ENCODE measurements around the gene KCNK3. TPM values are rescaled to one million over a fixed set of nuclear protein-coding genes. Genes with fewer than 3 reads are reported as not detected.

The KCNK3 gene
- total and polyA plus RNA-seq, 9 donors: 0.88 to 4.0 (median 1.4) TPM

DNA sequence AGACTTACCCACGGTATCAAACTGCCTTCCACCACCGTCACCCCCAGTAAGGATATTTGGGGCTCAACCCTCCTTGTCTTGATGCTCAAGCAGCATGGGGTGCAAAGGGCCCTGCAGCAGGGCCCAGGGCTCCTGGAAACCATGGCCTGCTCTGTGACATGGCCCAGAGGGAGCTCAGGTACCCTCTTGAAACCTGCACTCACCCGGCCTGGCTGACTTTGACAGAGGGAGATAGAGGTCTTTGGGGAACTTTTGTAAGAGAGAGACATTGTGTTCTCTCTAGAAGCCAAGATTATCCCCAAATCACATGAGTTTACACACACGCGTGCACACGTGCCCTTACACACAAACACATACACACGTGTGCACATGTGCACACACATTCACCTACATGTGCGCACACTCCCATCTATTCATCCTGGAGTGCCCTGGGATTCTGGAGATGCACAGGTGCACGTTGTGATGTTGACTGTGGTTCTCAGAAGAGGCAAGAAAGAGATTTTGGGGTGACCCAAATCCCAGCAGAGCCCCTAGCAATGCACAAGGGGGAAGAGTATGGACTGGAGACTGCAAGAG, 19.6 kb upstream of the KCNK3 start:
- peaks cover 2% of the 10 kb centered on the region for H3K9me3 ChIP-seq (replicated peaks; ENCODE audit: control insufficient read depth, low read depth, low read length)
- H3K4me1 ChIP-seq (ENCODE audit: control insufficient read depth, insufficient read depth, low read length): no peaks in the 10 kb centered on the region
- H3K27me3 ChIP-seq (ENCODE audit: control insufficient read depth, insufficient read depth, low read length): peaks cover 33% of the 10 kb centered on the region
- 54% methylated on average over 3 of the region's 9 CpGs for WGBS (ENCODE audit: insufficient coverage)
- DNase-seq: no peak
- no peak overlapping the region for H3K27ac ChIP-seq (ENCODE audit: low read length)
- no peaks in the 10 kb centered on the region for H3K36me3 ChIP-seq (ENCODE audit: control insufficient read depth, insufficient read depth, low read length)
- H3K4me3 ChIP-seq (ENCODE audit: low read length): no peak overlapping the region

DNA sequence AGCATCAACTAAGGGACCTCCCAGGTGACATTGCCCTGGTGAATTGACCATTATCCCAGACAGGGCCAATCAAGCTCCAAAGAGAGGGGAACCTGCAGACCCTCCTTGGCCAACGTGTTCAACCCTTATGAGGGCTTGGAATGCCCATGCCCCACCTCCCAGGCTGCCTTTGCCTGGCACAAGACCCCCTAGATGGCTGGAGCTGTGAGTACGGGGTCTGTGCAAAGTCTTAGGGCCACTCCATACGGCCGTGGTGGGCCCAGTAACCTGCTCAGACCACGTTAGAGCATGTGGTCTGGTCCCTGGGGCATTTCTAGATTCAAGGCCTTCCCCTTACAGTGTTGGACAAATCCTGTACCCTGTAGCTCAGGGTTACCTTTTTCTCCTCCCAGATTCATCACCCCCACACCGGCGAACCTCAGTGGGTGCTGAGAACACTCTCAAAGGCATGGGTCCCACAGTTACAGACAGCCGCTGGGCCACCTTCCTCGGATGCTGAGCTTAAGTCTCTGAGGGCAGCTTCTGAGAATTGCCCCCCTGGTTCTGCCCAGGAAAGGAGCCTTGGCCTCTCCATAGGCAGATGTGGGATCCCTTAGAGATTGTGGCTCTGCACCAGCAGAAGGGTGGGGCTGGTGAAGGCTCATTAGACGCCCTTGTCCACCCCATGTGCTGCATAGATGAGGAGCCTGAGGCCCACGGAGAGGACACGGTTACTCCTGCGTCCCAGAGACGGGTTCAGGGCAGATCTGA, 18.3 kb upstream of the KCNK3 start:
- no peak for DNase-seq
- no peak overlapping the region for H3K4me3 ChIP-seq (ENCODE audit: low read length)

DNA sequence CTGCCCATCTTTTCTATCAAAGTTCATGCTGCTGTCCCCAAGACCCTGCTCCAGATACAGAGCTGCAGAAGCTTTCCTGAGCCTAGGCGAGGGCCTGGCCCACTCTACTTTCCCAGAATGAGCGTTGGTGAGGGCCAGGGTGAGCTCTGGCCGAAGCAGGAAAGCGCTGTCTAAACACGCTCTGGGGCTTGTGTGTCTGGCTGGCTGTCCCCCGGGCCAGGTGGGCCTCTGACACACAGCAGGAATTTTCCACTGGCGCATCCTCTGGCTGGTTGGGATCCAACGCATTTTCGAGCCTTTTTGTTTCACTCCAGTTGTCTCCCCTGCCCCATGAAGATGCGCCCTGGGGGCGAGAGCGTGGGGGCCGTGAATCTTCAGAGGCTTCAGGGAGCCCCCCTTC, 17.8 kb upstream of the KCNK3 start:
- WGBS (ENCODE audit: insufficient coverage): 64% methylated on average over 7 of the region's 13 CpGs
- H3K4me3 ChIP-seq (ENCODE audit: low read length): no peak overlapping the region
- peaks cover 37% of the 10 kb centered on the region for H3K27me3 ChIP-seq (ENCODE audit: control insufficient read depth, insufficient read depth, low read length)
- H3K4me1 ChIP-seq (ENCODE audit: control insufficient read depth, insufficient read depth, low read length): no peaks in the 10 kb centered on the region
- H3K36me3 ChIP-seq (ENCODE audit: control insufficient read depth, insufficient read depth, low read length): no peaks in the 10 kb centered on the region
- H3K9me3 ChIP-seq (replicated peaks; ENCODE audit: control insufficient read depth, low read depth, low read length): peaks cover 2% of the 10 kb centered on the region
- H3K27ac ChIP-seq (ENCODE audit: low read length): no peak overlapping the region
- no peak for DNase-seq

More for the DNA sequence above, 18.3 kb upstream of the KCNK3 start:
- no peaks in the 10 kb centered on the region for H3K36me3 ChIP-seq (ENCODE audit: control insufficient read depth, insufficient read depth, low read length)
- H3K9me3 ChIP-seq (replicated peaks; ENCODE audit: control insufficient read depth, low read depth, low read length): peaks cover 2% of the 10 kb centered on the region
- WGBS (ENCODE audit: insufficient coverage): 82% methylated on average over 9 of the region's 14 CpGs
- peaks cover 34% of the 10 kb centered on the region for H3K27me3 ChIP-seq (ENCODE audit: control insufficient read depth, insufficient read depth, low read length)
- H3K4me1 ChIP-seq (ENCODE audit: control insufficient read depth, insufficient read depth, low read length): no peaks in the 10 kb centered on the region
- no peak overlapping the region for H3K27ac ChIP-seq (ENCODE audit: low read length)

DNA sequence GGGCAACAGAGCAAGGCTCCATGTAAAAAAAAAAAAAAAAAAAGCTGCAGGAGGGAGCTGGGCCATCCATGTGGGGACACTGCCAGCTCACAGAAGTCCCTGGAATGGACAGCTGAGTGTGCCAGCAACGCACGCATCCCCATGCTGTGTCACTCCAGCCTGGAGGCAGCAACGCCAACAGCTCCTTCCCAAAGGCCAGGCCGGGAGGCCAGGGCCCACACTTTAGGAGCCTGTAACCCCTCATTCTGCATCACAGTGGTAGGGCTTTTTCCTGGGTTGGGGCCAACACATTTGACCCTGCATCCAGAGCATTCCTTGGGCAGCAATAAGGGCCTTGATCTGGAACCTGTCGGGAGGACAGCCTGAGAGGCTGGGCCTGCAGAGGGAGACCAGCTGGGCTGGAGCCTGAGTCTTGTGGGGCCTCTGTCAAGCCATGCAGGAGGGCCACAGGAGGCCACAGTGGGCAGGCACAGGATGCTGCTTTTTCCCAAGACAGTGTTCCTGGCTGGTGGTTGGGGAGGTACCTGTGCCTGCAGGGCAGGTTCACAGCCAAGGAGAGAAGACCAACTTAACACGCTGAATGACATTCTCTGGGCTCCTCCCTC, 16.8 kb upstream of the KCNK3 start:
- no peaks in the 10 kb centered on the region for H3K36me3 ChIP-seq (ENCODE audit: control insufficient read depth, insufficient read depth, low read length)
- H3K9me3 ChIP-seq (replicated peaks; ENCODE audit: control insufficient read depth, low read depth, low read length): peaks cover 2% of the 10 kb centered on the region
- DNase-seq: no peak
- H3K27ac ChIP-seq (ENCODE audit: low read length): no peak overlapping the region
- 75% methylated on average over 3 of the region's 6 CpGs for WGBS (ENCODE audit: insufficient coverage)
- peaks cover 34% of the 10 kb centered on the region for H3K27me3 ChIP-seq (ENCODE audit: control insufficient read depth, insufficient read depth, low read length)
- no peak overlapping the region for H3K4me3 ChIP-seq (ENCODE audit: low read length)
- H3K4me1 ChIP-seq (ENCODE audit: control insufficient read depth, insufficient read depth, low read length): no peaks in the 10 kb centered on the region

DNA sequence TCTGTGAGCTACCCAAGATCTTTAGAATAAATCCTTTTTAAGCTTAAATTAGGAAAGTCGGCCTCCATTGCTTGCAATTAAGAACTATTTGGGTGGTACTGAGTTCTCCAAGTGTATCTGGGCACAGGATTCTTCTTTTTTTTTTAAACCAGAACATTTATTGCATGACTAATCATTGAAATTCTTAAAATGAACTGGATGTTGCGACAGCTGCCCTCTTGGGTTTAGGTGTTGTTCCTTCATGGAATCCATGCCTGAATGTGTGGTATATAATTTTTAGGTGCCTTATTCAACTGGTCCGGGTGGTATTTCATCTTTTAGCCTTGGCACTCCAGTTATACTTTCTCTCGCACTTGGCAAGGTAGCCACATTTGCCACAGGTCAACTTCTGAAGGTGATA, 14.5 kb upstream of the KCNK3 start:
- DNase-seq: no peak

DNA sequence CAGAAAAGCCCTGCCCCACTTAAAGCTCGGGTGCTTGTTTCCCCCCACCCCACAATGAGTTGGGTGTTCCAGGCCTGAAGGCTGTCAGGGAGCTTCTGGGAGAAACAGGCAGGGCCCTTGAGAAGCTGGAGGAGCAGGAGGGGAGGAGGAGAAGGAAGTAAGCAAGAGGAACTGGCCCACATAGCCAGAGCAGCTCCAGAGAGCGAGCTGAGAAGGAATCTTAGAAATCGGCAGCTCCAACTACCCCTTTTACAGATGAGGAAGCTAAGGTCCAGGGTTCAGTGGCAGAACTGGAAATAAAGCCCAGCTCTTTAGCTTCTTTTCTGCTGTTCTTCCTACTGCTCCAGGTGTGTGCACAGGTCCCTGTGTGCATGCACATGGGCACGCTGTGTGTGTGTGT, 12.7 kb upstream of the KCNK3 start:
- no peak overlapping the region for H3K27ac ChIP-seq (ENCODE audit: low read length)
- WGBS (ENCODE audit: insufficient coverage): no CpG with 5 or more reads among the region's 4 CpGs

More for the DNA sequence above, 14.5 kb upstream of the KCNK3 start:
- Histone ChIP-seq H3K4me3 (ENCODE audit: low read length) (no peak overlapping the region), H3K27ac (ENCODE audit: low read length) (no peak overlapping the region), H3K4me1 (ENCODE audit: control insufficient read depth, insufficient read depth, low read length) (peaks cover 5% of the 10 kb centered on the region), H3K36me3 (ENCODE audit: control insufficient read depth, insufficient read depth, low read length) (no peaks in the 10 kb centered on the region), H3K27me3 (ENCODE audit: control insufficient read depth, insufficient read depth, low read length) (peaks cover 22% of the 10 kb centered on the region), H3K9me3 (replicated peaks; ENCODE audit: control insufficient read depth, low read depth, low read length) (peaks cover 2% of the 10 kb centered on the region)
- 80% methylated on average over 2 of the region's 4 CpGs for WGBS (ENCODE audit: insufficient coverage)

DNA sequence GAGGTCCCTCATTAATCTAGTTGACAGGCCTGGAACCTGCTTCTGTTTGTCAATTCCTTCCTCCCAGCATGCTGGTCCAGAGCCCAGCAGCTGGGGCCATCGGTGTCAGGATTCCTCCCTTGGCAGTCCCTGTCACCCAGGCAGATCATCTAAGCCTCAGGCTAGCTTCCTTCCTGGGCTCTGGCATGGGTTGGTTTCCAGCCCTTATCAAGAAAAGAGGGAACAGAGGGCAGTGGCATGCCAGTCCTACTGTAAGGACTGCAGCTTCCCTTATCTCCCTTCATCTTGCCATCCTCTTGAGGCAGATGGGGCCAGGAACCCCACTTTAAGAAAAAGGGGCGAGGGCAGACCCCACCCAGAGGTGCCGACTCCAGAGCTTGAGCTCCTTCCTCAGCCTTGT, 10.9 kb upstream of the KCNK3 start:
- Histone ChIP-seq H3K4me1 (ENCODE audit: control insufficient read depth, insufficient read depth, low read length) (peaks cover 5% of the 10 kb centered on the region), H3K36me3 (ENCODE audit: control insufficient read depth, insufficient read depth, low read length) (no peaks in the 10 kb centered on the region), H3K4me3 (ENCODE audit: low read length) (no peak overlapping the region), H3K27ac (ENCODE audit: low read length) (no peak overlapping the region), H3K9me3 (replicated peaks; ENCODE audit: control insufficient read depth, low read depth, low read length) (peaks cover 2% of the 10 kb centered on the region), H3K27me3 (ENCODE audit: control insufficient read depth, insufficient read depth, low read length) (peaks cover 37% of the 10 kb centered on the region)
- no peak for DNase-seq
- 60% methylated on average over 1 of the region's 3 CpGs for WGBS (ENCODE audit: insufficient coverage)

More for the DNA sequence above, 12.7 kb upstream of the KCNK3 start:
- no peak overlapping the region for H3K4me3 ChIP-seq (ENCODE audit: low read length)
- peaks cover 5% of the 10 kb centered on the region for H3K4me1 ChIP-seq (ENCODE audit: control insufficient read depth, insufficient read depth, low read length)
- H3K36me3 ChIP-seq (ENCODE audit: control insufficient read depth, insufficient read depth, low read length): no peaks in the 10 kb centered on the region
- no peak for DNase-seq
- peaks cover 2% of the 10 kb centered on the region for H3K9me3 ChIP-seq (replicated peaks; ENCODE audit: control insufficient read depth, low read depth, low read length)
- H3K27me3 ChIP-seq (ENCODE audit: control insufficient read depth, insufficient read depth, low read length): peaks cover 22% of the 10 kb centered on the region

DNA sequence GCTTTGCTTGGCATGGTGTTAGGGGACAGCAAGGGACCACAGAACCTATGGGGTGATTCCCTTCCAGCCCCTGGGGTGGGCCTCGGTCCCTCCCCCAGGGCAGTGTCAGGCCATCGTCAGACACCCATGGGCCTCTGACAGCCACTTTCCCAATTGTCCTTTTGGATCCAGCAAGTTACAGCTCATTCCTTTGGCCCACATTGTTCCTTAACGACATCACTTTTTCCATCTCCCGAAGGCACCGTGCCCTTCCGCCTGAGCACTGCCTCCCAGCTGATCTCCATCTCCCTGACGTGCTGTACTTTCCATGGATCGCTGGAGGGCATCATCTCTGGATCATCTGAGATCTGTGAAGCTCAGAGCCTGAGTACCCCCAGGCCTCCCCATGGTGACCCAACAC, 10.4 kb upstream of the KCNK3 start:
- WGBS (ENCODE audit: insufficient coverage): 79% methylated on average over 8 of the region's 8 CpGs
- peaks cover 5% of the 10 kb centered on the region for H3K4me1 ChIP-seq (ENCODE audit: control insufficient read depth, insufficient read depth, low read length)
- H3K27me3 ChIP-seq (ENCODE audit: control insufficient read depth, insufficient read depth, low read length): peaks cover 41% of the 10 kb centered on the region
- H3K36me3 ChIP-seq (ENCODE audit: control insufficient read depth, insufficient read depth, low read length): no peaks in the 10 kb centered on the region
- H3K27ac ChIP-seq (ENCODE audit: low read length): no peak overlapping the region
- H3K9me3 ChIP-seq (replicated peaks; ENCODE audit: control insufficient read depth, low read depth, low read length): peaks cover 2% of the 10 kb centered on the region
- no peak for DNase-seq
- no peak overlapping the region for H3K4me3 ChIP-seq (ENCODE audit: low read length)

DNA sequence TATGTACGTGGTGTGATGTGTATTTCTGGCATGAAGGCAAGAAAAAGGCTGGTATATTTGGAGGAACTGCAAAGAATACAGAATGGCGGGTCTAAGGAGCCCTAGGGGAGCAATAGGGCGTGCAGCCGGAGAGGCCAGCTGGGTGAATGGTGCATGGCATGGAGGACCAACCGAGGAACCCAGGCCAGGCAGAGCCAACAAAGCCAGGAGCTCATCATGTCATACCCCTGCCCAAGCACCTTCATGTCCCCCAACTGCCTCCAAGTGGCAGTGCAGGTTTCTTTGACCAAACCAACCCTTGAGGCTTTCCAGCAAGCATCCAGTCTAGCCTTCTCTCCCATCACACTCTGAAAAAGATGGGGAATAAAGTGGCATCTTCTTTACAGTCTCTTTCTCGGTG, 8.9 kb upstream of the KCNK3 start:
- 74% methylated on average over 6 of the region's 6 CpGs for WGBS (ENCODE audit: insufficient coverage)
- DNase-seq: no peak
- H3K4me1 ChIP-seq (ENCODE audit: control insufficient read depth, insufficient read depth, low read length): peaks cover 5% of the 10 kb centered on the region

DNA sequence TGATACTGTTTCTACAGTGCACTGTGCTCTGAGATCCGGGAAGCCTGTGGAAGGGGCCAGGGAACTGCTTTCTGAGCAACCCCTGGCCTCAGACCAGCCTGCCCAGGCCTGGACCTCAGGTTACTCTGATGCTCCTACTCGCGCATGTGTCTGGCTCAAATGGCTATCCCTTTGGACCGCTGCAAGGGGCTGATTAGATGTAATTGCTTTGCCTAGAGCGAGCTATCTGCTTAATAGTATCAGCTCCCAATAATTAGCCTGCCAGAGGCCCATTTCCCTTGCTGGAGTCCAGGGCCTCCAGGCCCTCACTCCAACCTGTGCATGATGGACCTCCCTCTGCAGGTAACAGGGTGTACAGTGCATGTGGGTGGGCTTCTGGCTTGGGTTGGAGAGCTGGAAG, 7.2 kb upstream of the KCNK3 start:
- H3K4me3 ChIP-seq (ENCODE audit: low read length): no peak overlapping the region
- H3K4me1 ChIP-seq (ENCODE audit: control insufficient read depth, insufficient read depth, low read length): peaks cover 5% of the 10 kb centered on the region
- H3K27me3 ChIP-seq (ENCODE audit: control insufficient read depth, insufficient read depth, low read length): peaks cover 43% of the 10 kb centered on the region
- no peaks in the 10 kb centered on the region for H3K36me3 ChIP-seq (ENCODE audit: control insufficient read depth, insufficient read depth, low read length)
- no peaks in the 10 kb centered on the region for H3K9me3 ChIP-seq (replicated peaks; ENCODE audit: control insufficient read depth, low read depth, low read length)
- WGBS (ENCODE audit: insufficient coverage): 33% methylated on average over 3 of the region's 5 CpGs
- H3K27ac ChIP-seq (ENCODE audit: low read length): no peak overlapping the region
- DNase-seq: no peak

More for the DNA sequence above, 8.9 kb upstream of the KCNK3 start:
- Histone ChIP-seq H3K9me3 (replicated peaks; ENCODE audit: control insufficient read depth, low read depth, low read length) (no peaks in the 10 kb centered on the region), H3K27me3 (ENCODE audit: control insufficient read depth, insufficient read depth, low read length) (peaks cover 48% of the 10 kb centered on the region), H3K4me3 (ENCODE audit: low read length) (no peak overlapping the region), H3K36me3 (ENCODE audit: control insufficient read depth, insufficient read depth, low read length) (no peaks in the 10 kb centered on the region), H3K27ac (ENCODE audit: low read length) (no peak overlapping the region)
